Measurements from ENCODE around the gene VILL.

The VILL gene

DNA sequence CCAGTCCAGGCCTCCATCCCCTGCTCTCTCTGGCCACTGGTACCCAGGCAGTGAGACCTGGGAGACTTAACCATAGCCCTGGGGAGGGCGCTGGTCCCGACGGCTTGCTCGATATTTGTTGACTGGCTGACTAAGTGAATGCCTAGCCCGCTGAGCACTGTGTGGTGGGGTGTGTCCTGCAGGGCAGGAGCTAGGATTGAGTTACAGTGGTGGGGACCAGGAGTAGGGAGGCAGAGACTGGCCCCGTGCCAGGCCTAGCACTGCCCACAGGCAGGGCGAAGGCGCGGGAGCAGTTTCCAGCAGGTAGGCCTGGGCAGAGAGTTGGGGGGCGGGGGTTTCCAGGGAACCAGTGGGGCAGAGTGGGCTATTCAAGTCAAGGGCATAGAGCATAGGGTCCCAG, at the start of gene VILL:
TSS of gene VILL (plus strand) at position 260 of the 400 bp plus-strand sequence. CDS start 2,887 bp downstream, outside the sequence.
- H3K9me3 ChIP-seq (ENCODE audit: low read length): no peaks in the 10 kb centered on the region
- H3K9me2 ChIP-seq (ENCODE audit: low read depth, low read length): no peaks in the 10 kb centered on the region
- TF ChIP-seq EZH2 (IDR thresholded peaks at IDR 0.05; ENCODE audit: borderline replicate concordance, low read length): no peak
- TF ChIP-seq, protein P1, sequence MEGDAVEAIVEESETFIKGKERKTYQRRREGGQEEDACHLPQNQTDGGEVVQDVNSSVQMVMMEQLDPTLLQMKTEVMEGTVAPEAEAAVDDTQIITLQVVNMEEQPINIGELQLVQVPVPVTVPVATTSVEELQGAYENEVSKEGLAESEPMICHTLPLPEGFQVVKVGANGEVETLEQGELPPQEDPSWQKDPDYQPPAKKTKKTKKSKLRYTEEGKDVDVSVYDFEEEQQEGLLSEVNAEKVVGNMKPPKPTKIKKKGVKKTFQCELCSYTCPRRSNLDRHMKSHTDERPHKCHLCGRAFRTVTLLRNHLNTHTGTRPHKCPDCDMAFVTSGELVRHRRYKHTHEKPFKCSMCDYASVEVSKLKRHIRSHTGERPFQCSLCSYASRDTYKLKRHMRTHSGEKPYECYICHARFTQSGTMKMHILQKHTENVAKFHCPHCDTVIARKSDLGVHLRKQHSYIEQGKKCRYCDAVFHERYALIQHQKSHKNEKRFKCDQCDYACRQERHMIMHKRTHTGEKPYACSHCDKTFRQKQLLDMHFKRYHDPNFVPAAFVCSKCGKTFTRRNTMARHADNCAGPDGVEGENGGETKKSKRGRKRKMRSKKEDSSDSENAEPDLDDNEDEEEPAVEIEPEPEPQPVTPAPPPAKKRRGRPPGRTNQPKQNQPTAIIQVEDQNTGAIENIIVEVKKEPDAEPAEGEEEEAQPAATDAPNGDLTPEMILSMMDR (IDR thresholded peaks at IDR 0.05; ENCODE audit: low read length): no peak
- no peaks in the 10 kb centered on the region for H4K20me1 ChIP-seq (ENCODE audit: insufficient read depth, low read length)
- peaks cover 22% of the 10 kb centered on the region for H3K4me1 ChIP-seq (ENCODE audit: insufficient read depth, low read length, severe bottlenecking)
- no peaks in the 10 kb centered on the region for H3K36me3 ChIP-seq (ENCODE audit: insufficient read depth, low read length)
- H3K9ac ChIP-seq (ENCODE audit: low read length): no peak within 1 kb of the TSS
- no peak within 1 kb of the TSS for H3K27ac ChIP-seq (ENCODE audit: low read depth, low read length, poor library complexity, severe bottlenecking)
- no peaks in the 10 kb centered on the region for H3K79me2 ChIP-seq (ENCODE audit: insufficient read depth, low read length)
- H3K4me2 ChIP-seq (ENCODE audit: low read length): no peak within 1 kb of the TSS
- no peaks in the 10 kb centered on the region for H3K27me3 ChIP-seq (ENCODE audit: insufficient read depth, low read length)
- H3K4me3 ChIP-seq (ENCODE audit: low read depth, low read length, poor library complexity, severe bottlenecking): no peak within 1 kb of the TSS
- H3F3A ChIP-seq (ENCODE audit: insufficient read depth, low read length): no peaks in the 10 kb centered on the region
- no peak within 1 kb of the TSS for H2AFZ ChIP-seq (ENCODE audit: low read length)

DNA sequence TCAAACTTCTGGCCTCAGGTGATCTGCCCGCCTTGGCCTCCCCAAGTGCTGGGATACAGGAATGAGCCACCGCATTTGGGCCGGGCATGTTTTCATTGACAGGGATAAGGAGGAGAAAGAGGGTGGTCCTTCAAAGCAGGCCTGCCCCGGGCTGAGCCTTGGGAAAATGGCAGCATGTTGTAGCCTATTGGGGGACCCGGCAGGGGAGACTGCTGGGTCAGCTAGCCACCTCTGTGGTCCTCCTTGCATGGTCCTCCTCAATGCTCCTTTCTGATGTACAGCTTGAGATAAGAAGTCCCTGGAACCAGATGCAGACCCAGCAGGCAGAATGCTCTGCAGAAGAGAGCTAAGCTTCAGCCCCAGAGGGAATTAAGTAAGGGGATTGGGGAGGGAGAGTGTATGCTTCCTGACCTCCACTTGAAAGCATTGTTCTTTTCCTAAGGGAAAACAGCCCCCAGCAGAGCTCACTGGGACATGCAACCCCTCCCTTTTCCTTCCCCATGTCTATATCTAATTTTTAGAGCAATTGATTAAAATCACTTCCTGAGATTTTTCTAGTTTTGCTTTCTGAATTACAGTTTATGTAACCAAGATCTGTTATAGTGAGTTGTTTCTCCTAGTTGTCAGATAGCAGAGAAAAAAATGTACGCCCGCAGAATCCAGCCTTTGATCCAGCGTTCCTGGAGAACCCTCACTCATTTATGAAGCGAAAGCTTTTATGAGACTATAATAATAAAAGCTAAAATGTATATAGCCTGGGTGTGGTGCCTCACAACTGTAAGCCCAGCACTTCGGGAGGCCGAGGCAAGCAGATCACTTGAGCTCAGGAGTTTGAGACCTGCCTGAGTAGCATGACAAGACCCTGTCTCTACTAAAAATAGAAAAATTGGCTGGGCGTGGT, 48.7 kb upstream of the VILL start:
- no peaks in the 10 kb centered on the region for H3K9me3 ChIP-seq (ENCODE audit: low read length)
- TF ChIP-seq, protein P1 (IDR thresholded peaks at IDR 0.05; ENCODE audit: low read length): no peak
- TF ChIP-seq EZH2 (IDR thresholded peaks at IDR 0.05; ENCODE audit: borderline replicate concordance, low read length): no peak
- no peaks in the 10 kb centered on the region for H3K27me3 ChIP-seq (ENCODE audit: insufficient read depth, low read length)
- H3F3A ChIP-seq (ENCODE audit: insufficient read depth, low read length): no peaks in the 10 kb centered on the region
- no peak overlapping the region for H2AFZ ChIP-seq (ENCODE audit: low read length)
- H3K4me3 ChIP-seq (ENCODE audit: low read depth, low read length, poor library complexity, severe bottlenecking): no peak overlapping the region
- no peaks in the 10 kb centered on the region for H3K79me2 ChIP-seq (ENCODE audit: insufficient read depth, low read length)
- H3K4me1 ChIP-seq (ENCODE audit: insufficient read depth, low read length, severe bottlenecking): no peaks in the 10 kb centered on the region
- H3K4me2 ChIP-seq (ENCODE audit: low read length): no peak overlapping the region
- no peaks in the 10 kb centered on the region for H3K9me2 ChIP-seq (ENCODE audit: low read depth, low read length)
- no peak overlapping the region for H3K27ac ChIP-seq (ENCODE audit: low read depth, low read length, poor library complexity, severe bottlenecking)
- no peak overlapping the region for H3K9ac ChIP-seq (ENCODE audit: low read length)
- H4K20me1 ChIP-seq (ENCODE audit: insufficient read depth, low read length): no peaks in the 10 kb centered on the region
- no peaks in the 10 kb centered on the region for H3K36me3 ChIP-seq (ENCODE audit: insufficient read depth, low read length)

DNA sequence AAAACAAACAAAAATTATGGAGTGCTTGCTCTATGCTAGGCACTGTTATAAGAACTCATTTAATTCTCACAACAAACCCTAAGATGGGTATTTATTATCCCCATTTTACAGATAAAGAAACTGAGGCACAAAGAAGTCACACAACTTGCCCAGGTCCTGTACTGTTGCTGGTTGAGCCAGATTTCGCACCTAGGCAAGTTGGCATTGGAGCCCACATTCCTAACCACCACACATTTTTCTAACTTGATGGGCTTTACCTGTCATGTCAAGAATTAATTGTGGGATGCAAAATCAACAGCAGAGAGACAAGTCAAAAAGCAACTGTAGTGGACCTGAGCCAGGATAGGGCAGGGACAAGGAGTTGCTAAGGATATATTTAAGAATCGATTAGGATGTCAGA, 47.9 kb upstream of the VILL start:
- Histone ChIP-seq H3K4me3 (ENCODE audit: low read depth, low read length, poor library complexity, severe bottlenecking) (no peak overlapping the region), H3F3A (ENCODE audit: insufficient read depth, low read length) (no peaks in the 10 kb centered on the region), H3K9me3 (ENCODE audit: low read length) (no peaks in the 10 kb centered on the region), H3K4me2 (ENCODE audit: low read length) (no peak overlapping the region), H3K9ac (ENCODE audit: low read length) (no peak overlapping the region), H3K27ac (ENCODE audit: low read depth, low read length, poor library complexity, severe bottlenecking) (no peak overlapping the region), H2AFZ (ENCODE audit: low read length) (no peak overlapping the region), H3K79me2 (ENCODE audit: insufficient read depth, low read length) (no peaks in the 10 kb centered on the region), H3K36me3 (ENCODE audit: insufficient read depth, low read length) (no peaks in the 10 kb centered on the region), H3K27me3 (ENCODE audit: insufficient read depth, low read length) (no peaks in the 10 kb centered on the region), H3K9me2 (ENCODE audit: low read depth, low read length) (no peaks in the 10 kb centered on the region), H3K4me1 (ENCODE audit: insufficient read depth, low read length, severe bottlenecking) (no peaks in the 10 kb centered on the region), H4K20me1 (ENCODE audit: insufficient read depth, low read length) (no peaks in the 10 kb centered on the region)
- TF ChIP-seq EZH2 (IDR thresholded peaks at IDR 0.05; ENCODE audit: borderline replicate concordance, low read length): no peak
- TF ChIP-seq, protein P1 (IDR thresholded peaks at IDR 0.05; ENCODE audit: low read length): no peak

Data from OCI-LY1 (cell line).